Calu3 (cell line): ENCODE measurements around the gene ASB10. TPM values are rescaled to one million over a fixed set of nuclear protein-coding genes. Genes with fewer than 3 reads are reported as not detected.

ENCODE experiments used
- BruUV-seq: library from RNA; stranded (reverse); fragments of 400-500 nt; replicated peaks from 2 replicates; lab custom pipeline; 2021; lab: Mats Ljungman, UMichigan
- CTCF ChIA-PET: fragments of 300-600 bp; sonication (Branson Sonifier 250); formaldehyde crosslinking; loops from one replicate; lab custom pipeline; 2022; ENCODE audit warnings: antibody characterized with exemption; lab: Charles Lee
- DNase-seq: peaks from one replicate; pipeline ENCODE4 v3.0.0; 2022
- H3K27ac Mint-ChIP-seq: one replicate; pipeline ENCODE4 v1.8.0; 2022; ENCODE audit warnings: mixed read lengths; ENCODE audit not compliant: unreplicated experiment
- H3K27me3 Mint-ChIP-seq: one replicate; pipeline ENCODE4 v1.8.0; 2022; ENCODE audit warnings: mixed read lengths; ENCODE audit not compliant: unreplicated experiment
- H3K36me3 Mint-ChIP-seq: one replicate; pipeline ENCODE4 v1.8.0; 2022; ENCODE audit warnings: mild to moderate bottlenecking, moderate library complexity, mixed read lengths; ENCODE audit not compliant: insufficient read depth, unreplicated experiment
- H3K4me1 Mint-ChIP-seq: one replicate; pipeline ENCODE4 v1.8.0; 2022; ENCODE audit warnings: mild to moderate bottlenecking, low read depth, mixed read lengths; ENCODE audit not compliant: unreplicated experiment
- H3K4me3 Mint-ChIP-seq: one replicate; pipeline ENCODE4 v1.8.0; 2022; ENCODE audit warnings: mild to moderate bottlenecking, low read depth, moderate library complexity, mixed read lengths; ENCODE audit not compliant: unreplicated experiment
- H3K9me3 Mint-ChIP-seq: one replicate; pipeline ENCODE4 v1.8.0; 2022; ENCODE audit warnings: low read depth, mixed read lengths; ENCODE audit not compliant: unreplicated experiment
- intact Hi-C: fragments of 100-400 bp; cut with micrococcal nuclease; formaldehyde crosslinking; loops from one replicate; pipeline ENCODE4 v1.10.0; 2022; ENCODE audit not compliant: unreplicated experiment
- total RNA-seq: library from RNA; stranded (reverse); gene quantifications from 2 replicates; pipeline ENCODE4 v1.2.3, GENCODE V29; 2022
- TF ChIP-seq, protein P1 (sequence below): fragments of 200-600 bp; IDR thresholded peaks from one replicate; pipeline ENCODE4 v1.8.0; 2022; ENCODE audit warnings: antibody characterized with exemption; ENCODE audit not compliant: unreplicated experiment

ASB10 gene
- total RNA-seq, 1 experiment from 2014 or later, result not detected

DNA sequence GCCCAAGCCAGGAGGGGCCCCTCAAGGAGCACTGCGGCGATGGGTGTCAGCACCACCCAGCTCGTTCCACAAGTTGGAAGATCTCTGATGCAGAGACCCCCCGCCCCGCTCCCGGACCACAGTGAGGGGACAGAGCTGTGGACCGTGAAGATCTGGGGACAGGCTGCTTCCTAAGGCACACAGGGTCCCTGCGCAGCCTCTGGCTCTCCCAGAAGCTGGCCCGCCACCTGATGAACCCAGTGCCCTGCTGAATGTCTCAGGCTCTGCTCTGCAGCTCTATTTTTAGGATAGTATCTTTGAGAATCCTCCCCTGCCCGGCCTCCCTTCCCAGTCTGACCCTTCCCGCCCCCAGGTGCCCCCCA lies 49.3 kb downstream of the ASB10 start:
- TF ChIP-seq, protein P1, sequence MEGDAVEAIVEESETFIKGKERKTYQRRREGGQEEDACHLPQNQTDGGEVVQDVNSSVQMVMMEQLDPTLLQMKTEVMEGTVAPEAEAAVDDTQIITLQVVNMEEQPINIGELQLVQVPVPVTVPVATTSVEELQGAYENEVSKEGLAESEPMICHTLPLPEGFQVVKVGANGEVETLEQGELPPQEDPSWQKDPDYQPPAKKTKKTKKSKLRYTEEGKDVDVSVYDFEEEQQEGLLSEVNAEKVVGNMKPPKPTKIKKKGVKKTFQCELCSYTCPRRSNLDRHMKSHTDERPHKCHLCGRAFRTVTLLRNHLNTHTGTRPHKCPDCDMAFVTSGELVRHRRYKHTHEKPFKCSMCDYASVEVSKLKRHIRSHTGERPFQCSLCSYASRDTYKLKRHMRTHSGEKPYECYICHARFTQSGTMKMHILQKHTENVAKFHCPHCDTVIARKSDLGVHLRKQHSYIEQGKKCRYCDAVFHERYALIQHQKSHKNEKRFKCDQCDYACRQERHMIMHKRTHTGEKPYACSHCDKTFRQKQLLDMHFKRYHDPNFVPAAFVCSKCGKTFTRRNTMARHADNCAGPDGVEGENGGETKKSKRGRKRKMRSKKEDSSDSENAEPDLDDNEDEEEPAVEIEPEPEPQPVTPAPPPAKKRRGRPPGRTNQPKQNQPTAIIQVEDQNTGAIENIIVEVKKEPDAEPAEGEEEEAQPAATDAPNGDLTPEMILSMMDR, result no peak
- Mint-ChIP-seq H3K9me3 (no peaks in the 10 kb centered on the region), H3K27ac (no peak overlapping the region), H3K4me1 (no peaks in the 10 kb centered on the region), H3K4me3 (no peak overlapping the region), H3K36me3 (peaks cover 9% of the 10 kb centered on the region), H3K27me3 (no peaks in the 10 kb centered on the region)
- CTCF ChIA-PET, result interaction anchor here (0.6 kb wide), 1 partner anchor 438 kb away, joined by 3 read pairs; no protein-coding TSS in a partner anchor
- intact Hi-C loops, result no loop called here
- no TSS peak for BruUV-seq
- no peak for DNase-seq

DNA sequence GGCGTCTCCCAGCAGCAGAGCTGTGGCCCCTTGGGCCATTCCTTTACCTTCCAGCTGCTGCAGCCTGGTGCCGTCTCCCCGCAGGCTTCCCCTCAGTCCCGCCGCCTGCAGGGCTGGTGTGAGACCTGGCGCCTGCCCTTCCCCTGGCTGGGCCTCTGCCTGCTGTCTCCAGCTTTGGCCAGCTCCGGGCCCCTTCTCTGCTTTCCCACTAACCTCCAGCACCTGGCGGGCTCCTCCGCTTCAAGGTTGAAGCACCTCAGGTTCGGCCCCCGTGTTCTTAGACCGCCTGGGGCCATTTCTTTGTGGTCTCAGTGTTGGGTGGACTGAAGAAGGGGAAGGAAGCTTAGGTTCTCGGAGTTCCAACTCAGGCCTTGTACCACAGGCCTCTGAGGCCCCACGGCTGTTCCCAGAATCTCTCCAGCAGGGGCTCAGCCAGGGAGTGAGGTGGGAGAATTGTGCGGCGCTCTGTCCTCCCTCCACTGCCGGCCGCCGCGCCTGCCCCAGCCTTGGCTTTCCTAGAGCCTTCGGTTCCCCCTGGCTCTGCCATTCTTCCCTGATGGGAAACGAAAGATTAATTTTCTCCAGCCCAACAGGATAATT lies 49.9 kb downstream of the ASB10 start:
- peaks cover 5% of the 10 kb centered on the region for H3K36me3 Mint-ChIP-seq

DNA sequence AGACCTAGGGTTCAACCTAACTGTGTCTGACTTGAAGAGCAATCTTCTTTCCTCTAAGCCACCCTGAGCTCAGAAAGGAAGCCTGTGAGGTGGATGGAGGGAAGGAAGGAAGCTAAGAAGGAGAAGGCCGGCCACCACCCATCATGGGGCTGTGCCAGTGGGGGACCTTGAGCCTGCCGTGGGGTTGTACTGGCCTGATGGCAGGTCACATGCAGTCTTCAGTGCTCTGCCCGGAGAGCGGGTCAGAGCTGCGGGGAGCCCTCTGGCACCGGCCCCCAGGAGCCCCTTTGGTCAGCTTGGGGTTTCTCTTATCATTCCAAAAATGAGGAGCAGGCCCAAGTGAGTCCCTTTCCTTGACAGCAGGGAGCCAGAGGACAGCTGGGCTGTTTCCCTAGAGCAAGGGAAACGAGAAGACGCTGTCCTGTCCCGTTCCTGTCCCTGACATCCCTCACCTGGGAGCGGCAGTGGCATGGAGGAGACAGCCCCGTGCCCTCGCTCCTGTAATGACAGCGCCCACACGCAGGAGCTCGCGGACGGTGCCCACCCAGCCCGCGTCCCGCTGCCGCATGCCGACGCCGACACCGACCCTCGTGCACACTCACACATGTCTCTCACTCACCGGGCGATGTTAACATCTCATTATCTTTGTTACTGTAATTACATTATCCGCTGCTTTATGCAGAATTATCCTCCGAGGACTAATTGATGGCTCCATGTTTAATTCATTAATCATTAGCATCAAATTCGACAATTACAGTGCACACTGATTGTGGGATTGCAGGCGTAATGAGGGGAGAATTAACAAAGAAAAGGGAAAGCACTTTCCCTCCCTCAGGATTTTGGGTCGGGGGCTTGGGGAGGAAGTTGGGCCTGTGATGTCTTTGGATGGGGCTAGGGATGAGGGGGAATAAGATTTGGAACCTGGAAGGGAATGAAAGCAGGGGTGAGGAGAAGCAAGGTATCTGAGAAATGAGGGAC lies 50.9 kb downstream of the ASB10 start:
- TF ChIP-seq, protein P1, result no peak
- Mint-ChIP-seq H3K27me3 (no peaks in the 10 kb centered on the region), H3K4me3 (no peak overlapping the region), H3K4me1 (no peaks in the 10 kb centered on the region), H3K27ac (no peak overlapping the region), H3K9me3 (no peaks in the 10 kb centered on the region), H3K36me3 (peaks cover 8% of the 10 kb centered on the region)
- no TSS peak for BruUV-seq
- DNase-seq, result no peak
- intact Hi-C loops, result no loop called here
- CTCF ChIA-PET, result interaction anchor here (0.5 kb wide), 1 partner anchor 103 kb away, joined by 3 read pairs; no protein-coding TSS in a partner anchor

More for the DNA sequence above, 49.9 kb downstream of the ASB10 start:
- intact Hi-C loops, result no loop called here
- CTCF ChIA-PET, result interaction anchor here (0.6 kb wide), 1 partner anchor 439 kb away, joined by 3 read pairs; no protein-coding TSS in a partner anchor
- BruUV-seq, result no TSS peak
- DNase-seq, result no peak
- TF ChIP-seq, protein P1, result no peak
- H3K9me3 Mint-ChIP-seq, result no peaks in the 10 kb centered on the region
- H3K27ac Mint-ChIP-seq, result no peak overlapping the region
- no peaks in the 10 kb centered on the region for H3K4me1 Mint-ChIP-seq
- H3K4me3 Mint-ChIP-seq, result no peak overlapping the region
- H3K27me3 Mint-ChIP-seq, result no peaks in the 10 kb centered on the region

DNA sequence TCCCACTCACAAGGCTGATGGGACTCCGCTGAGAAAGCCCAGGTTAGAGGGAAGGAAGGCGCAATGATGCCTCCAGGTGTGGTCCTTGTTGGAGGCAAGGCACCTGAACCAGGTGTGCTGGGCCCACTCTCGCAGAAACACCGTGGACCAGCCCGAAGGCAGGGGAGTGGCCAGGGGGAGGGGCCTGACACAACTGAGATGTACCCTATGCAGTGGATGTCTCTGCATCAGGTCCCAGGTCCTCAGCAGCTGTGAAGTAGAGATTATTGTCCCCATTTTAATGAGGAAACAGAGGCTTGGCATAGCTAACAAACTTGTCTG lies 51.6 kb downstream of the ASB10 start:
- H3K4me1 Mint-ChIP-seq, result no peaks in the 10 kb centered on the region
- BruUV-seq, result no TSS peak

More for the DNA sequence above, 51.6 kb downstream of the ASB10 start:
- H3K27ac Mint-ChIP-seq, result no peak overlapping the region
- H3K27me3 Mint-ChIP-seq, result no peaks in the 10 kb centered on the region
- TF ChIP-seq, protein P1, result no peak
- H3K36me3 Mint-ChIP-seq, result peaks cover 8% of the 10 kb centered on the region
- intact Hi-C loops, result no loop called here
- no peaks in the 10 kb centered on the region for H3K9me3 Mint-ChIP-seq
- H3K4me3 Mint-ChIP-seq, result no peak overlapping the region
- CTCF ChIA-PET, result no interaction called here
- no peak for DNase-seq
